CD4-positive, alpha-beta T cell treated with Interferon gamma for 1 hour (primary cell): ENCODE data around the gene ZNF385B.

Experiments
- DNase-seq: peaks from one replicate; pipeline ENCODE4 v3.0.0-alpha.2; 2020

ZNF385B gene

GRCh38 chr2:179543361-179543901 lies 318.0 kb downstream of the ZNF385B start:
- no peak for DNase-seq

- no peak for DNase-seq
Observed at GRCh38 chr2:179541586-179541985, 319.8 kb downstream of the ZNF385B start.

- no peak for DNase-seq
Observed at GRCh38 chr2:179539124-179539511, 322.3 kb downstream of the ZNF385B start.

DNA sequence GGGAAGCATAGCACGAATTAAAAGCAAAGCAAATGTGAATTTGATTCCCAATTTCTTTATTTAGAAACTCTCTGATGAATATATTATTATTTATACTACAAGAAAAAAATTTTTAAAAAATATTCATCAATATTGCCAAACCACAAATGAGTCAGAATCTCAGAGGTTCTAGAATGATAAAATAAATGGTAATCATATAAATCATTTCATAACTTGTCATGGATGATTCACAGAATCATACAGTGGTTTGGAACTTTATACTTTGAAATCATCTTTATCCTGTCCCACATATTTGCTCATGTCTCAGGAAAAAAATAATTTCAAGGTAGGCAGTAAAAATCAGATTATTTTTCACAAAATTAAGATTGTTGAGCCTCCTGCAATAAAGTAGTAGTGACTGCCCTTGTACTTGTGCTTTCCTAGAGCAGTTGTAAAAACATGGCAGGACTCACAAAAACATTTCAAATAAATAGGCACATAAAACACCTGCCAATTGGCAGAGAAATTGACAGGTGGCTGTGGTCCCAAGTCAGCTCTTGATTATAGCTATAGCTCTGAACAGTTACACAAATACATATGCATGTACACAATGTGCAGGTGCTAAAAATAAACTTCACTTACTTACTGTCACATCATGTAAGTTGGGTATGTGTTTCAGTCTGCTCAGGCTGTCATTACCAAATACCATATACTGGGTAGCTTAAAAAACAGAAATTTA lies 322.8 kb downstream of the ZNF385B start:
- no peak for DNase-seq

GRCh38 chr2:179536185-179536584 lies 325.2 kb downstream of the ZNF385B start:
- DNase-seq: no peak

DNA sequence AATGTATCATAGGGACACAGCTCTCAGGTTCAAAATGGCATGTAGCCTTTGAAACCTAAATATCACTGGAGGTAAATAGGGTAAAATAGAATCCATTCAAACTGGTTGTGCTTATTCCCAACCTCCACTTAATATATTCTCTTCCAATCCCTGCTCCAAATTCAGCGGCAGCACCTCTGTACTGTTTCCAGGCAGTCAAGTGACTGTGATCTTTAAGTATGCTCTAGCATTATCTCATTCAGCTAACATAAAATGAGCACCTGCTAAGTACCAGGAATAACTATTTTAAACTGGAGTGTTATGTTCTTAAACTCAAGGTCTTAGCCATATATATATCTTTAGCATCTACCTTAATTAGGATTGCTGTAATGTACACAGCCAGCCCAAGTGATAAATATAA lies 327.5 kb downstream of the ZNF385B start:
- DNase-seq: no peak

DNA sequence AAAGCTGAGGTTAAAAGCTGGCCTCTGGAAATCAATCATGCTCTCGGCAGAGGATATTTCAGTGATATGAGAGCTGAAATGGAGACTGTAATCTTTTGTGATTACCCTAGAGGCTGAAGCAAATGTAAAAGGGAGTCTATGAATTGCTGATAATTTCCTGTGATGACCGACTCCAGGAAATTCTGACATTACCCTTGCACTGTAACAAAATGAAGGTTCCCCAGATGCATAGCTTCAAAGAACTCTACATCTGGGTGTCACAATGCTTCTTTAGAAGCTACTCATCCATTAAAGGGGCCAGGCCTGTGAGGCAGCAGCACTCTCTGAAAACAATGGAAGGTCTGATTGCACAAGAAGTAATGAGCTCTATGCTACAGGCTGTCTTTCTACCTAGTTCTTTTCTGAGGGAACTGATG lies 328.5 kb downstream of the ZNF385B start:
- DNase-seq: no peak

- DNase-seq: no peak
Observed at GRCh38 chr2:179528576-179529069, 332.8 kb downstream of the ZNF385B start.

GRCh38 chr2:179525340-179525739 lies 336.1 kb downstream of the ZNF385B start:
- DNase-seq: no peak

DNA sequence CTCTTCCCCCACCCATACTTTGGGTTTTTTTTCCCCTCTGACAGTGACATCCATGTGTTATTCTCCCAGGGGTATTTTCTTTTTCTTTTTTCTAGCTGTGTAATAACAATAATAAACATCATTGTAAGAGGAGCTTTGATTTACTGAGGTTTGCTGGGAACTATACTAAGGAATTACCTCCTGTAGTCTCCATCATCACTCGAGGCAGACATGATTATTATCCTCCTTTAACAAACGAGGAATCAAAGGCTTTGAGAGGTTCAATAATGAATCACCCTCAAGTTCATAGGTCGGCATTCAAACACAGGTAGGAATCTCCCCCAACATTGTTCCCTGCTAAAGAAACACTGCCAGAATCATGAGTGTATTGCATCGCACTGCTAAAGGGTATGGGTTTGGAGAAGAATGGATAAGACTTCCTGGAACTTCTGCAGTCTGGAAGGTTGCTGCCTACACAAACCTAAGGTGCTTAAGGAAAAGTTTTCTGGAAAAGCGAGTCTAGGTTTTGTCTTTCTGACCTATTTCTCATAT lies 336.5 kb downstream of the ZNF385B start:
- no peak for DNase-seq

GRCh38 chr2:179521944-179522343 lies 339.5 kb downstream of the ZNF385B start:
- DNase-seq: no peak

DNA sequence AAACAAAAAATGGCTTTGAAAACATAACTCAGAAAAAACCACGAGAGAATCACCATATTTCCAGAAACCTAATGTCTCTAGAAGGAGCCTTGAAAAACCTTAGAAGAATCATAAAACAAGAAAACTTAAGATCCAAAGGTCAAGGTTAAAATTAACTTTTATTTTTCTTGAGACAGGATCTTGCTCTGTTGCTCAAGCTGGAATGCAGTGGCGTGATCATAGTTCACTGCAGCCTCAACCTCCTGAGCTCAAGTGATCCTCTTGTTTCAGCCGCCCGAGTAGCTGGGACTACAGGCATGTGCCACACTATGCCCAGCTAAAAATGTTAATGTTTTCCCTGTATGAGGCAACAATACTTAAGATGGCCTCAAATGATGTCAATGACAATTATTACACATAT lies 342.6 kb downstream of the ZNF385B start:
- no peak for DNase-seq

DNA sequence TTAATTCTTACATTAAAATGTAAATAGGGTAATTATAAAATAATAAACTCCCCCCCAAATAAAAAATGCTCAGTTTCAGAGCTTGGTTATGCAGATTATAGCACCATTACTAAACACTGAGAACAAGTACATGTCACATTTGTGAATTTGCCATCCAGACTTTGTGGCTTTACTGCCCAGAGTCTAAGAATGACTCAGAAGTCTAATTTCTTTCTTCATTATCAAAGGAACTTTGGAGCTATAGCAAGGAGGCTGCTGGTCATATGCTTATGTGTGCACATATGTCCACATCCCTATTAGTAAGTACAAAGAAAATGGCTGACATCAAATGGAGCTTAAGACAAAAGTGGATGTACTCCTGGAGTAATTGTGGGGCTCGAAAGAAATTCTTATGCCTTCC lies 348.2 kb downstream of the ZNF385B start:
- no peak for DNase-seq

- DNase-seq: no peak
Observed at GRCh38 chr2:179512281-179513035, 349.0 kb downstream of the ZNF385B start.

DNA sequence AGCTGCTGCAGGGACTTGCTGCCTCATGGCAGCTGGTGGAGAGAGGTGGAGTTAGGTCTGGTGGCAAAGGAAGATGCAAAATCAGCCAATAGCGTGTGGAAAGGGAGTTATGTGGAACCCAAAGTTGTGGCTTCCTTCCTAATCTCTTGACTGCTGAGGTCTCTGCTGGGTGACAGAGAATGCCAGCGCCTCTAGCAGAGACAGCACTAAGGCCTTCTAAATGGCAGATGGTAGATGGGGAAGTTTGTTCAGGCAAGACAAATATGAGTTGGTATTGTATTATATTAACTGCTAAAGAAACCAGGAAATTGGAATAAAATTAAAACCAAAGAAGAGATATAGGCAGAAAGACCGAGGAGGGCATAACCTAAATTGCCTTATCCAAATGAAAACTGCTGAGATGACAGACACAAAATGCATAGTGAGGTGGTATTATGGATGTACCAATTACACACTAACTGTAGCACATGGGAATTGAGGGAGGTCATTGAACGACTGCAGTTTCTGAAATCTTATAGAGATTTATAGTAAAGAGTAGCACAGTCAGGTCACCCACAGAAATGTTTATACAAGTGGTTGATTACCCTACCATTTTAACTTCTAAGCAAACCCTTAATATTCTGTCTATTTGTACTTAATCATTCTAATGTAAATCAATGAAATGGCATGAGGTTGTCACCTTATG lies 350.2 kb downstream of the ZNF385B start:
- DNase-seq: no peak

DNA sequence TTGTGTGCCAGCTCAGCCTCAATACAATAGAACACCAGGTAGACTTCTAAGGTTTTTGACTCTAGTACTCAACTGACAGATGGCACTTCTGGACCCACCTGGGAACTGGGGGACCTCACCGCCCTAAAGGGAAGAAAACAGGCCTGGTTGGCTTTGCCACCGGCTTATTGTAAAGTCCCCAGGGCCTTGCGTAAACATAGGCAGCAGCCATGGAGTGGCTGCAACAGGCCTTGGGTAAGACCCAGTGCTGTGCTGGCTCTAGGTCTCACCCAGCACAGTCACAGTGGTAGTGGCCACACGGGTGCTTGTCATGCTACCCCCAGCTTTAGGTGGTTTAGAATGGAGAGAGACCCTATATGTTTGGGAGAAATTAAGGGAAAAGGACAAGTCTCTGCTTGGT lies 366.1 kb downstream of the ZNF385B start:
- DNase-seq: no peak

DNA sequence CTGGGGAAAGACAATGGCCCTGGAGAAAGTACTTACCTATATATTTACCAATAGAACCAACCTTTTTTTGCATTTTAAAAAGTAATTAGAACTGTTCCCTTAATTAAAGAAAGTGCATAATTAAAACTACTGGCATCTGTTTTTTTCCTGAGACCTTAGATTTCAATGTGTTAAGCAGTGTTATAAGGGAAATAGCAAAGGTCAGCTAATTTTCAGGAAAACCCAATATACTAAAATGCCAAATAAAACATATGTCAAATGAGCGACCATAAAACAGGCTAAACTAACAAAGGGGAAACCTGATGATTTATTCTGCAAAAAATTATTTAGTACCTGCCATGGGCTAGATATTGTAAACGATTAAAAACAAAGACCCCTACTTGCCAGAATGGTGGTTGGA lies 372.8 kb downstream of the ZNF385B start:
- DNase-seq: no peak

- no peak for DNase-seq
Observed at GRCh38 chr2:179487010-179487731, 374.2 kb downstream of the ZNF385B start.

GRCh38 chr2:179483131-179483530 lies 378.3 kb downstream of the ZNF385B start:
- no peak for DNase-seq

GRCh38 chr2:179479947-179480346 lies 381.5 kb downstream of the ZNF385B start:
- no peak for DNase-seq

DNA sequence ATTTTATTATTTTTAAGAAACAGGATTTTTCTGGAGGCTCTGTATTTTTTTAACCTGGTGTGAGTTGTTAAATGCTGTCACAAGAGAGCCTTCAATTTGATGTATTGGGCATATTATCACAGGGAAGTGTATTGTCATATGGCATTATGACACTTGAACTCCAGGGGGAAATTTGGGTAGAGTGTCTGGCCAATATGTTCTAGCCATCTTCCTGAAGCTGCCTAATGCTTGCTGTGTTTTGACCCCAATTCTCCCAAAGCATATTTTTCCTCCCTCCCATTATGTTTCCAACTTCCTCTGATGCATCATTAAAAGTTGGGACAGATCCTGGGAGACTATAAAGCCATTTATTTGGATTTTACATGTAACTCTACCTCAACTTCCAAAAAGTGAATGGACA lies 382.6 kb downstream of the ZNF385B start:
- no peak for DNase-seq

- DNase-seq: no peak
Observed at GRCh38 chr2:179470992-179471391, 390.4 kb downstream of the ZNF385B start.

DNA sequence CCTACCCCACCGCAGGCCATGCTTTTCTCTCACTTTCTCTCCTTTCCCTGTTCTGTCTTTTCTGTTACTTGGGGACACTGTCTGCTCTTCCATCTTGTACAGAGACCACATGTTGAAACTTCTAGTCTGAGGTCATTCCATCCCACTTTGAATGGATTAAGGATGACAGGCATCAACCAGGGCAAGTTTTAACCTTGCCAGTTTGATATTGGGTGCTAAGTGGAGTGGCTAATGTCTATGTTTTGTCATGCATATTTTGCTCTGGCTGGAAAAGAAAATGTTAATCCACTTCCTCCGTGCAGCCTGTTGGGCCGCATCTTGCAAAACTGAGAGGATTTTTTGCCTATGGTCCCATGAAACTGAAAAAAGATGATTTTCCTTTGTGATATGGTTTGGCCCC lies 391.3 kb downstream of the ZNF385B start:
- DNase-seq: no peak
